CD14-positive monocyte (primary cell): ENCODE results near the gene INPP5B. TPM values are rescaled to one million over a fixed set of nuclear protein-coding genes. Genes with fewer than 3 reads are reported as not detected.
A peak's percentile ranks its signal among the peaks of the same experiment; 100 is the strongest.

Experiments used
- DNase-seq, 3 donors: peaks; one replicate each; pipeline ENCODE4 v3.0.0-alpha.2; 2011 to 2022
- H2AFZ ChIP-seq: 2 replicates; pipeline ENCODE4 v1.6.0; 2012; ENCODE audit warnings: mild to moderate bottlenecking, low read depth, low read length, inconsistent platforms; ENCODE audit not compliant: insufficient read depth, poor library complexity, severe bottlenecking
- H3K27ac ChIP-seq, 2 donors: 1 replicate in 1 of 2; 2 replicates in 1 of 2; pipeline ENCODE4 v1.5.1; 2012 to 2013; ENCODE audit warnings: low read length in 2 of 2, control low read depth in 1 of 2, inconsistent platforms in 1 of 2, low read depth in 1 of 2, mild to moderate bottlenecking in 1 of 2
- H3K27me3 ChIP-seq, 2 donors: one replicate each; pipeline versions ENCODE4 v1.6.0 to v1.6.1; 2011 to 2013; ENCODE audit warnings: low read length in 2 of 2; ENCODE audit not compliant: control insufficient read depth in 2 of 2, insufficient read depth in 2 of 2
- H3K36me3 ChIP-seq, 2 donors: replicated peaks in 1 of 2; 1 replicate in 1 of 2; 2 replicates in 1 of 2; pipeline versions ENCODE4 v1.5.1 to v1.6.1; 2012 to 2013; ENCODE audit warnings: low read length in 2 of 2, control low read depth in 1 of 2, inconsistent platforms in 1 of 2, mild to moderate bottlenecking in 1 of 2; ENCODE audit not compliant: insufficient read depth in 2 of 2, control insufficient read depth in 1 of 2
- H3K4me1 ChIP-seq, 2 donors: 1 replicate in 1 of 2; 2 replicates in 1 of 2; pipeline versions ENCODE4 v1.5.1 to v1.6.1; 2012 to 2013; ENCODE audit warnings: low read length in 2 of 2, control low read depth in 1 of 2, inconsistent platforms in 1 of 2, mild to moderate bottlenecking in 1 of 2, moderate library complexity in 1 of 2; ENCODE audit not compliant: insufficient read depth in 2 of 2, control insufficient read depth in 1 of 2
- H3K4me2 ChIP-seq: replicated peaks from 2 replicates; pipeline ENCODE3; 2012; ENCODE audit warnings: low read length, moderate library complexity, mild to moderate bottlenecking; ENCODE audit not compliant: poor library complexity, severe bottlenecking; ENCODE audit errors: extremely low read depth
- H3K4me3 ChIP-seq, 3 experiments: fragments of 200-600 bp in 1 of 3; sonication (generic) in 1 of 3; replicated peaks in 1 of 3; 1 replicate in 2 of 3; 2 replicates in 1 of 3; pipeline ENCODE4 v1.5.1; 2011 to 2013; ENCODE audit warnings: low read length in 3 of 3, mild to moderate bottlenecking in 3 of 3, control low read depth in 2 of 3, low read depth in 2 of 3, inconsistent platforms in 1 of 3, moderate library complexity in 1 of 3
- H3K79me2 ChIP-seq: 2 replicates; pipeline ENCODE4 v1.6.0; 2012; ENCODE audit warnings: mild to moderate bottlenecking, control low read depth, inconsistent platforms, low read length, moderate library complexity; ENCODE audit not compliant: insufficient read depth
- H3K9ac ChIP-seq: 2 replicates; pipeline ENCODE4 v1.6.0; 2017; ENCODE audit warnings: low read length, mild to moderate bottlenecking; ENCODE audit not compliant: insufficient read depth, poor library complexity, severe bottlenecking
- H3K9me3 ChIP-seq, 2 donors: replicated peaks in 1 of 2; 1 replicate in 1 of 2; 2 replicates in 1 of 2; pipeline versions ENCODE4 v1.5.1 to v1.6.1; 2012 to 2013; ENCODE audit warnings: low read length in 2 of 2, control low read depth in 1 of 2; ENCODE audit not compliant: control insufficient read depth in 1 of 2, insufficient read depth in 1 of 2
- H4K20me1 ChIP-seq: 2 replicates; pipeline ENCODE4 v1.6.0; 2012; ENCODE audit warnings: mild to moderate bottlenecking, low read length, control low read depth, moderate library complexity; ENCODE audit not compliant: insufficient read depth
- H3K27ac Mint-ChIP-seq, 7 donors: one replicate each; pipeline ENCODE4 v1.8.0; 2020; ENCODE audit warnings: mild to moderate bottlenecking in 7 of 7, mixed read lengths in 7 of 7, moderate library complexity in 6 of 7, inconsistent platforms in 2 of 7
- H3K27me3 Mint-ChIP-seq, 3 donors: one replicate each; pipeline ENCODE4 v1.8.0; 2021 to 2022; ENCODE audit warnings: low read depth in 3 of 3, mild to moderate bottlenecking in 3 of 3, mixed read lengths in 3 of 3, moderate library complexity in 3 of 3, inconsistent platforms in 1 of 3
- H3K36me3 Mint-ChIP-seq, 2 donors: one replicate each; pipeline ENCODE4 v1.8.0; 2020; ENCODE audit warnings: mixed read lengths in 2 of 2, inconsistent platforms in 1 of 2, mild to moderate bottlenecking in 1 of 2
- H3K4me1 Mint-ChIP-seq: one replicate; pipeline ENCODE4 v1.8.0; 2020; ENCODE audit warnings: mild to moderate bottlenecking, mixed read lengths
- H3K4me3 Mint-ChIP-seq, 2 donors: one replicate each; pipeline ENCODE4 v1.8.0; 2020; ENCODE audit warnings: mild to moderate bottlenecking in 2 of 2, mixed read lengths in 2 of 2, moderate library complexity in 1 of 2
- H3K9me3 Mint-ChIP-seq, 7 donors: one replicate each; pipeline ENCODE4 v1.8.0; 2020 to 2022; ENCODE audit warnings: mixed read lengths in 7 of 7, mild to moderate bottlenecking in 6 of 7, moderate library complexity in 6 of 7, inconsistent platforms in 2 of 7
- WGBS: methylation state at CpG from one replicate; pipeline ENCODE4 v1.1.5; 2013; ENCODE audit warnings: missing lambda C conversion rate; ENCODE audit not compliant: insufficient coverage; 5-methylcytosine and 5-hydroxymethylcytosine counted together
- intact Hi-C, 2 donors: fragments of 100-400 bp; cut with micrococcal nuclease; formaldehyde crosslinking; loops; one replicate each; pipeline versions ENCODE4 v1.15.0 to v1.15.1; 2023
- polyA plus RNA-seq, 3 donors: library from polyadenylated mRNA; depleted of rRNA in 1 of 3; unstranded in 2 of 3; stranded (reverse) in 1 of 3; fragments of 300-500 nt in 2 of 3; fragments of >200 nt in 1 of 3; fragmentation: Illumina TruSeq in 2 of 3; gene quantifications; 1 replicate in 2 of 3; 2 replicates in 1 of 3; pipeline ENCODE4 v1.2.3, GENCODE V29; 2012 to 2021
- TF ChIP-seq, protein P1 (sequence below): fragments of 200-600 bp; IDR thresholded peaks from one replicate; pipeline ENCODE4 v1.8.0; 2022; ENCODE audit warnings: antibody characterized with exemption, mild to moderate bottlenecking

INPP5B gene
- polyA plus RNA-seq, 3 donors = 3.0 to 13.1 (median 5.8) TPM

- TF ChIP-seq, protein P1, sequence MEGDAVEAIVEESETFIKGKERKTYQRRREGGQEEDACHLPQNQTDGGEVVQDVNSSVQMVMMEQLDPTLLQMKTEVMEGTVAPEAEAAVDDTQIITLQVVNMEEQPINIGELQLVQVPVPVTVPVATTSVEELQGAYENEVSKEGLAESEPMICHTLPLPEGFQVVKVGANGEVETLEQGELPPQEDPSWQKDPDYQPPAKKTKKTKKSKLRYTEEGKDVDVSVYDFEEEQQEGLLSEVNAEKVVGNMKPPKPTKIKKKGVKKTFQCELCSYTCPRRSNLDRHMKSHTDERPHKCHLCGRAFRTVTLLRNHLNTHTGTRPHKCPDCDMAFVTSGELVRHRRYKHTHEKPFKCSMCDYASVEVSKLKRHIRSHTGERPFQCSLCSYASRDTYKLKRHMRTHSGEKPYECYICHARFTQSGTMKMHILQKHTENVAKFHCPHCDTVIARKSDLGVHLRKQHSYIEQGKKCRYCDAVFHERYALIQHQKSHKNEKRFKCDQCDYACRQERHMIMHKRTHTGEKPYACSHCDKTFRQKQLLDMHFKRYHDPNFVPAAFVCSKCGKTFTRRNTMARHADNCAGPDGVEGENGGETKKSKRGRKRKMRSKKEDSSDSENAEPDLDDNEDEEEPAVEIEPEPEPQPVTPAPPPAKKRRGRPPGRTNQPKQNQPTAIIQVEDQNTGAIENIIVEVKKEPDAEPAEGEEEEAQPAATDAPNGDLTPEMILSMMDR = no peak
- no peaks in the 10 kb centered on the region for H4K20me1 ChIP-seq
- Mint-ChIP-seq H3K27me3 (peaks cover 0 to 2% (median 0%) of the 10 kb centered on the region in 3 donors), H3K36me3 (peaks cover 62 to 75% of the 10 kb centered on the region in 2 donors), H3K4me3 (no peak overlapping the region), H3K9me3 (no peaks in the 10 kb centered on the region), H3K4me1 (no peaks in the 10 kb centered on the region), H3K27ac (no peak overlapping the region)
- H3K27me3 ChIP-seq = no peaks in the 10 kb centered on the region
- intact Hi-C loops = no loop called here
- no peaks in the 10 kb centered on the region for H3K9me3 ChIP-seq
- no peaks in the 10 kb centered on the region for H3K79me2 ChIP-seq
- H3K9ac ChIP-seq = no peak overlapping the region
- H2AFZ ChIP-seq = no peak overlapping the region
- H3K36me3 ChIP-seq = peaks cover 53 to 66% of the 10 kb centered on the region in 2 donors
- WGBS = no CpG with 5 or more reads among the region's 2 CpGs
- no peak for DNase-seq
- H3K27ac ChIP-seq = no peak overlapping the region
- no peak overlapping the region for H3K4me2 ChIP-seq
- H3K4me3 ChIP-seq = no peak overlapping the region
- no peaks in the 10 kb centered on the region for H3K4me1 ChIP-seq
Observed at GRCh38 chr1:37958690-37959089, 11.8 kb upstream of the INPP5B start.

DNA sequence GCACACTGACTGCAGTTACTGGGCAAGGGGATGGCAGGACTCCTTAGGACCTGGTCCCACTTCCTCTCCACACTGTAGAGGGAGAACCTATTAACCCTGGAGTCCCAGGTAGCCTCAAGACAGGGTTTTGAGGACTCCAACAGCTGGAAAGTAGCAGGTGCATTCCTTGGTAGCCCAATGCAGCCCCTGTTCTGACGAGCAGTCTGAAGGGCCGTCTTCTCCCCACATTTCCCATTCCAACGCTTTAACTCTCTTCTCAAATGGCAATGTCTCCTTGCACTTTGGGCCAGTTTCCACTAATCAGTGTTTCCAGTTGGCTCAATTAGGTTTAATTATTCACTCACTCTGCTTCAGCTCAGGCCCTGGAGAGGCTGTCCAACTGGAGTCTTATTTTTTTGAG lies 8.8 kb upstream of the INPP5B start:
- no peak overlapping the region for H3K4me3 ChIP-seq
- H3K36me3 ChIP-seq = peaks cover 40 to 43% of the 10 kb centered on the region in 2 donors
- H3K36me3 Mint-ChIP-seq = peaks cover 42 to 48% of the 10 kb centered on the region in 2 donors
- H3K27me3 ChIP-seq = no peaks in the 10 kb centered on the region
- no peak overlapping the region for H2AFZ ChIP-seq
- H3K4me1 ChIP-seq = peaks cover 4 to 9% of the 10 kb centered on the region in 2 donors
- peaks cover 0 to 2% (median 0%) of the 10 kb centered on the region in 3 donors for H3K27me3 Mint-ChIP-seq
- H3K9me3 ChIP-seq = no peaks in the 10 kb centered on the region
- H3K27ac ChIP-seq = no peak overlapping the region
- no peaks in the 10 kb centered on the region for H4K20me1 ChIP-seq
- H3K4me2 ChIP-seq = no peak overlapping the region
- H3K9me3 Mint-ChIP-seq = no peaks in the 10 kb centered on the region
- 94% methylated on average over 3 of the region's 3 CpGs for WGBS
- peaks cover 11% of the 10 kb centered on the region for H3K4me1 Mint-ChIP-seq
- no peak overlapping the region for H3K9ac ChIP-seq
- no peak for DNase-seq
- intact Hi-C loops = no loop called here
- H3K4me3 Mint-ChIP-seq = no peak overlapping the region
- TF ChIP-seq, protein P1 = no peak
- H3K79me2 ChIP-seq = no peaks in the 10 kb centered on the region
- H3K27ac Mint-ChIP-seq = peak overlapping the region in 1 of 7 donors; percentile 36
